Left lung (tissue), 10 donors: ENCODE data around the gene TXNDC11. TPM values are rescaled to one million over a fixed set of nuclear protein-coding genes. Genes with fewer than 3 reads are reported as not detected.

Source experiments
- ATAC-seq: fragments of 200-7000 bp; cut with Tn5 transposase; one replicate; pipeline ENCODE4 v1.9.1; 2020; ENCODE audit warnings: moderate library complexity
- DNase-seq, 4 donors: peaks; one replicate each; pipeline ENCODE4 v3.0.0-alpha.2; 2013 to 2020
- H3K27ac ChIP-seq, 2 donors: fragments of 200-600 bp; sonication (generic) in 1 of 2; one replicate each; pipeline versions ENCODE4 v1.5.0 to v1.8.0; 2020 to 2021
- H3K27me3 ChIP-seq, 2 donors: fragments of 200-600 bp; sonication (generic) in 1 of 2; one replicate each; pipeline versions ENCODE4 v1.5.0 to v1.8.0; 2020 to 2021
- H3K36me3 ChIP-seq, 2 donors: fragments of 200-600 bp; sonication (generic) in 1 of 2; one replicate each; pipeline versions ENCODE4 v1.5.0 to v1.8.0; 2020 to 2021
- H3K4me1 ChIP-seq, 2 donors: fragments of 200-600 bp; one replicate each; pipeline ENCODE4 v1.8.0; 2021
- H3K4me3 ChIP-seq, 2 donors: fragments of 200-600 bp; sonication (generic) in 1 of 2; one replicate each; pipeline versions ENCODE4 v1.5.0 to v1.8.0; 2020 to 2021; ENCODE audit warnings: mild to moderate bottlenecking in 1 of 2
- H3K9me3 ChIP-seq, 2 donors: fragments of 200-600 bp; sonication (generic) in 1 of 2; one replicate each; pipeline versions ENCODE4 v1.5.0 to v1.8.0; 2020 to 2021
- intact Hi-C, 2 donors: fragments of 100-400 bp; cut with DNase I; formaldehyde crosslinking; loops; one replicate each; pipeline versions ENCODE4 v1.11.2 to v1.14.2; 2022
- polyA plus RNA-seq, 6 donors: library from polyadenylated mRNA; unstranded; fragments of 120-200 nt; gene quantifications; one replicate each; pipeline ENCODE4 v1.2.1, GENCODE V29; 2013; ENCODE audit not compliant: insufficient read length in 6 of 6
- total RNA-seq, 2 donors: library from RNA; stranded (reverse); fragmentation: NEBNext Ultra II Directional; extraction: Animal tissue kit (Norgen Biotek cat#: 25700); gene quantifications; one replicate each; pipeline ENCODE4 v1.2.1, GENCODE V29; 2021
- TF ChIP-seq, protein P1 (sequence below), 2 donors: fragments of 200-600 bp; sonication (generic) in 1 of 2; IDR thresholded peaks; one replicate each; pipeline versions ENCODE4 v1.5.0 to v1.8.0; 2021; ENCODE audit warnings: antibody characterized with exemption in 2 of 2
- donor health status: DM: no; HTN: yes; CAD: no.
- donor health status: DM: no; HTN: no; CAD: no.

TXNDC11 gene
- total and polyA plus RNA-seq, 8 donors, result 33.9 to 76.8 (median 38.2) TPM

DNA sequence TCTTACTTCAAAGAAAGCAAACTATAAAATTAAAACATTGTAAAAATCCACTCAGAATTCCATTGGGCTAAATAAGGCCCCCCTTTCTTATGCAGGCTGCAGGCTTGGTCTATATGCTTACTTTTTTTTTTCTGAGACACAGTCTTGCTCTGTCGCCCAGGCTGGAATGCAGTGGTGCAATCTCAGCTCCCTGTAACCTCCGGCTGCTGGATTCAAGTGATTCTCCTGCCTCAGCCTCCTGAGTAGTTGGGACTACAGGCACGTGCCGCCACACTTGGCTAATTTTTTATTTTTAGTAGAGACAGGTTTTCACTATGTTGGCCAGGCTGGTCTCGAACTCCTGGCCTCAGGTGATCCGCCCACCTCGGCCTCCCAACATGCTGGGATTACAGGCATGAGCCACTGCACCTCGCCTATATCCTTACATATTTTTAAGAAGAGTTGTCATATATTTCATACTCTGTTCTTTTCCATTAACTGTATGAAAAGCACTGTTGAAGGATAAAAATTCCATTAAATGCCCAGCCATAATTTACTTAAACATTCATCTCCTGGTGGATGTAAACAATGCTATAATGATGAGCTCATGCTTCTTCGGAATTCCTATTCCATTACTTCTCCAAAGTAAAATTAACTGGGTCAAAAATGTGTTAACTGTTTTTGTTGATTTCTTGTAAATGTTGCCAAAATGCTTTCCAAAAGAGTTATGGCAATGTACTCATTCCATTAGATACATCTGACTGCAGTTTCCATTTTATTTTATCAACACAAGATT is 56.6 kb downstream of the TXNDC11 start:
- TF ChIP-seq, protein P1, sequence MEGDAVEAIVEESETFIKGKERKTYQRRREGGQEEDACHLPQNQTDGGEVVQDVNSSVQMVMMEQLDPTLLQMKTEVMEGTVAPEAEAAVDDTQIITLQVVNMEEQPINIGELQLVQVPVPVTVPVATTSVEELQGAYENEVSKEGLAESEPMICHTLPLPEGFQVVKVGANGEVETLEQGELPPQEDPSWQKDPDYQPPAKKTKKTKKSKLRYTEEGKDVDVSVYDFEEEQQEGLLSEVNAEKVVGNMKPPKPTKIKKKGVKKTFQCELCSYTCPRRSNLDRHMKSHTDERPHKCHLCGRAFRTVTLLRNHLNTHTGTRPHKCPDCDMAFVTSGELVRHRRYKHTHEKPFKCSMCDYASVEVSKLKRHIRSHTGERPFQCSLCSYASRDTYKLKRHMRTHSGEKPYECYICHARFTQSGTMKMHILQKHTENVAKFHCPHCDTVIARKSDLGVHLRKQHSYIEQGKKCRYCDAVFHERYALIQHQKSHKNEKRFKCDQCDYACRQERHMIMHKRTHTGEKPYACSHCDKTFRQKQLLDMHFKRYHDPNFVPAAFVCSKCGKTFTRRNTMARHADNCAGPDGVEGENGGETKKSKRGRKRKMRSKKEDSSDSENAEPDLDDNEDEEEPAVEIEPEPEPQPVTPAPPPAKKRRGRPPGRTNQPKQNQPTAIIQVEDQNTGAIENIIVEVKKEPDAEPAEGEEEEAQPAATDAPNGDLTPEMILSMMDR (IDR thresholded peaks at IDR 0.05), result no peak
- ATAC-seq, result no peak
- Histone ChIP-seq H3K4me1 (peaks cover 16 to 51% of the 10 kb centered on the region in 2 donors), H3K4me3 (no peak overlapping the region), H3K27me3 (no peaks in the 10 kb centered on the region), H3K36me3 (peaks cover 0 to 86% of the 10 kb centered on the region in 2 donors), H3K9me3 (no peaks in the 10 kb centered on the region), H3K27ac (no peak overlapping the region)
- intact Hi-C loops, result no loop called here
- no peak for DNase-seq

DNA sequence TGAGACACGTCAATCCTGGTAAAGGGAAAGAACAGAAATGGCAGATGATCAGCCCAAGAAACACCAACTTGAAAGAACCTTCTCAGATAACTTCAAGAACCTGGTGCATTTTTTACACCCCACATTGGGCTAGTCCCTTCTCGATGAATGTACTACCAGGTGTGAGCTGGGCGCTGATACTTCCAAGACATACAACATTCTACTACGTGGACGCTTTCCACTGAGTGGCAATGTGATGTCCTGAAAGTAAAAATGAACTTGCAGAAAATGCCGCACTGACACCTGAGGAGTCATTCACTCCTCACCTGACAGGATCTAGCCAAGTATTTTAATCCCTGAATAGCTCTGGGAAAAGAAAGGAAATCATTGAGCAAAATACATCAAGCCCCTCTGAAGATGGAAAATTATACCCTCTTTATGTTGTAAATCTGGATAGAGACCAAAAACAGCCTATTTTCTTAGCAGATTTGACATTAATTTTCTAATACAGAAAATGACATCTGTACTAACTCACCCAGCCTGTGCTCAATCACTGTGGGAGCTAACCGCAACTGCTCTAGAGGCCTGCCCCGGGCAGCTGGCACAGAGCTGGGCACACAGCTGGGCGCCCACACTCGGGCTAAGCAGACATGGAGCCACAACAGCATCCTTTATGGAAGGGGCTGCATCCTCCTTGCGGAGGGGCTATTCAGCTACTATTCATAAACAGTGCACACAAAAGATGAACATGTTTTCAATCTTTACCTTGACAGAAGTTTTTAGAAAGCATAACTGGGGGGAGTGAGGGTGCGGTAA is 58.2 kb downstream of the TXNDC11 start:
- peaks cover 7 to 51% of the 10 kb centered on the region in 2 donors for H3K4me1 ChIP-seq
- DNase-seq, result no peak
- H3K27me3 ChIP-seq, result no peaks in the 10 kb centered on the region
- H3K27ac ChIP-seq, result no peak overlapping the region
- no peak for ATAC-seq
- intact Hi-C loops, result no loop called here
- peaks cover 0 to 90% of the 10 kb centered on the region in 2 donors for H3K36me3 ChIP-seq
- H3K9me3 ChIP-seq, result no peaks in the 10 kb centered on the region
- H3K4me3 ChIP-seq, result no peak overlapping the region
- TF ChIP-seq, protein P1 (IDR thresholded peaks at IDR 0.05), result no peak

DNA sequence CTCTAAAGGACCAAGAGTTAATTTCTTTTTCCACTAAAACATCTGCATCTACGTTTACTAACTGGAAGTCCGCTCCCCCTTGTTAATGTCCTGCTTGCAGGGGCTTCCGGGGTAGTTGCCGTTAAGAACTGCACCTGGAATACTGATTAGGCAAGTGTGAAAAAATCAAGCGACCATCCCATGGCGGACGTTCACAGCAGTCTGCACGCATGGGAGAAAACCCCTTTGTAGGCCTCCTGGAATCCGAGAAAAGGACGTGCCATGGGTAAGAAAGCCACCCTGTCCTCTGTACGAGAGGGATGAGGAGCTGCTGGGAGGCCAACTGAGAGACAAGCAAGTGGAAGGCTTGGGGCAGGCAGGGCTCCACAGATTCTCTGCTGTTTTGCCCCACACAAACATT is 59.5 kb downstream of the TXNDC11 start:
- no peaks in the 10 kb centered on the region for H3K9me3 ChIP-seq
- H3K27me3 ChIP-seq, result no peaks in the 10 kb centered on the region
- H3K4me1 ChIP-seq, result peaks cover 4 to 52% of the 10 kb centered on the region in 2 donors
- no peak for DNase-seq
- no peak overlapping the region for H3K4me3 ChIP-seq
- no peak for ATAC-seq
- intact Hi-C loops, result no loop called here
- H3K27ac ChIP-seq, result no peak overlapping the region
- TF ChIP-seq, protein P1 (IDR thresholded peaks at IDR 0.05), result no peak
- peaks cover 0 to 97% of the 10 kb centered on the region in 2 donors for H3K36me3 ChIP-seq

DNA sequence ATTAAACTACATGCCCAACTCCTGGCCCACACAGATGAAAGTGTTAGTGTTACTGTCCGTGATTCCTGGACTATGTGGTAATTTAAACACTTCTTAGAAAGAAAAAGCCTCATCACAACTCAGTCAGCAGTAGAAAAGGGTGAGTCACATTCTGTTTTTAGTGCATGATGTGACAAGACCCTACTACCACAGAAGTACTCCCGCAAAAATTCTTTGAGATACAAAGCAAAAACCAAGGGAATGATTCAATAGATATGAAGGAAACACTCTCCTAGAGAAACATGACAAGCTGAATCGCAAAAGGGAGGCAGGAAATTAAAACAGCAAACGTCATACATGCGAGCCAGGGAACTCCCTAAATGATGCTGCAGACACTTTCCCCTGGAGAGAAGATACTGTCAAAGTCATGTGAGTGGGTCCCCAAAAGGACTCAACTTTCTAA is 60.0 kb downstream of the TXNDC11 start:
- intact Hi-C loops, result no loop called here
- peaks cover 0 to 97% of the 10 kb centered on the region in 2 donors for H3K36me3 ChIP-seq
- H3K27ac ChIP-seq, result peak overlapping the region in 1 of 2 donors; percentile 64
- ATAC-seq (no peak), DNase-seq (no peak)
- no peaks in the 10 kb centered on the region for H3K27me3 ChIP-seq
- H3K9me3 ChIP-seq, result no peaks in the 10 kb centered on the region
- peaks cover 4 to 57% of the 10 kb centered on the region in 2 donors for H3K4me1 ChIP-seq
- TF ChIP-seq, protein P1 (IDR thresholded peaks at IDR 0.05), result no peak
- no peak overlapping the region for H3K4me3 ChIP-seq
